ENCODE results near the gene SMYD3. TPM values are rescaled to one million over a fixed set of nuclear protein-coding genes. Genes with fewer than 3 reads are reported as not detected.

The SMYD3 gene
- total RNA-seq, 4 donors from 2014 or later, result 7.6 to 26.3 (median 13.4) TPM

GRCh38 chr1:246145900-246146299 is 361.2 kb downstream of the SMYD3 start:
- no peak for ATAC-seq (ENCODE audit: low FRiP score)
- DNase-seq (ENCODE audit: low spot score), result no peak
- TF ChIP-seq CTCF (IDR thresholded peaks at IDR 0.05), result no peak

GRCh38 chr1:246144931-246145330 is 362.1 kb downstream of the SMYD3 start:
- no peak for DNase-seq (ENCODE audit: low spot score)
- no peak for TF ChIP-seq CTCF (IDR thresholded peaks at IDR 0.05)

GRCh38 chr1:246142320-246142893 is 364.7 kb downstream of the SMYD3 start:
- DNase-seq (ENCODE audit: low spot score) (no peak), ATAC-seq (ENCODE audit: low FRiP score) (peak; percentile 50)
- no peak for TF ChIP-seq CTCF (IDR thresholded peaks at IDR 0.05)

More at GRCh38 chr1:246144931-246145330, 362.1 kb downstream of the SMYD3 start:
- ATAC-seq (ENCODE audit: low FRiP score), result no peak

- no peak for TF ChIP-seq CTCF (IDR thresholded peaks at IDR 0.05)
- ATAC-seq (ENCODE audit: low FRiP score) (no peak), DNase-seq (ENCODE audit: low spot score) (no peak)
Observed at GRCh38 chr1:246141306-246141705, 365.8 kb downstream of the SMYD3 start.

GRCh38 chr1:246139745-246140182 is 367.3 kb downstream of the SMYD3 start:
- ATAC-seq (ENCODE audit: low FRiP score), result peak; percentile 54
- TF ChIP-seq CTCF (IDR thresholded peaks at IDR 0.05), result no peak
- no peak for DNase-seq (ENCODE audit: low spot score)

GRCh38 chr1:246138781-246139180 is 368.3 kb downstream of the SMYD3 start:
- ATAC-seq (ENCODE audit: low FRiP score) (no peak), DNase-seq (ENCODE audit: low spot score) (no peak)
- no peak for TF ChIP-seq CTCF (IDR thresholded peaks at IDR 0.05)

- no peak for ATAC-seq (ENCODE audit: low FRiP score)
Observed at GRCh38 chr1:246136477-246136876, 370.6 kb downstream of the SMYD3 start.

More at GRCh38 chr1:246136477-246136876, 370.6 kb downstream of the SMYD3 start:
- no peak for DNase-seq (ENCODE audit: low spot score)
- no peak for TF ChIP-seq CTCF (IDR thresholded peaks at IDR 0.05)

All from omental fat pad (tissue), 4 donors.